Activated CD8-positive, alpha-beta memory T cell treated with anti-CD3 and anti-CD28 coated beads, Interleukin-2, amount 50 U/mL, for 1 hour (primary cell): ENCODE measurements around the gene IFI6.
"Not testable (repeated sequence)": the region's sequence is repeated elsewhere in the genome, so short reads cannot be mapped to it uniquely, and the experiment has no call there.

Experiments used
- DNase-seq: peaks from one replicate; pipeline ENCODE4 v3.0.0-alpha.2; 2020; ENCODE audit errors: extremely low read depth

IFI6 gene

GRCh38 chr1:27628712-27629111 lies 43.3 kb downstream of the IFI6 start:
- no peak for DNase-seq

DNA sequence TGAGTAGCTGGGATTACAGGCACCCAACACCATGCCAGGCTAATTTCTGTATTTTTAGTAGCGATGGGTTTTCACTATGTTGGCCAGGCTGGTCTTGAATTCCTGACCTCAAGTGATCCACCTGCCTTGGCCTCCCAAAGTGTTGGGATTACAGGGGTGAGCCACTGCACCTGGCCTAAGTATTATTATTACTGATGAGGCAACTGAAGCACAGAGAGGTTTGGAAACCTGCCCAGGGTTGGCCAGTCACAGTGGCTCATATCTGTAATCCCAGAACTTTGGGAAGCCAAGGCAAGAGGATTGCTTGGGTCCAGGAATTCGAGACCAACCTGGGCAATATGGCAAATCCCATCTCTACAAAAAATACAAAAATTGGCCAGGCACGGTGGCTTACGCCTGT lies 44.3 kb downstream of the IFI6 start:
- DNase-seq: not testable (repeated sequence)

GRCh38 chr1:27627061-27627460 lies 44.9 kb downstream of the IFI6 start:
- no peak for DNase-seq

GRCh38 chr1:27626031-27626935 lies 45.7 kb downstream of the IFI6 start:
- DNase-seq: no peak

DNA sequence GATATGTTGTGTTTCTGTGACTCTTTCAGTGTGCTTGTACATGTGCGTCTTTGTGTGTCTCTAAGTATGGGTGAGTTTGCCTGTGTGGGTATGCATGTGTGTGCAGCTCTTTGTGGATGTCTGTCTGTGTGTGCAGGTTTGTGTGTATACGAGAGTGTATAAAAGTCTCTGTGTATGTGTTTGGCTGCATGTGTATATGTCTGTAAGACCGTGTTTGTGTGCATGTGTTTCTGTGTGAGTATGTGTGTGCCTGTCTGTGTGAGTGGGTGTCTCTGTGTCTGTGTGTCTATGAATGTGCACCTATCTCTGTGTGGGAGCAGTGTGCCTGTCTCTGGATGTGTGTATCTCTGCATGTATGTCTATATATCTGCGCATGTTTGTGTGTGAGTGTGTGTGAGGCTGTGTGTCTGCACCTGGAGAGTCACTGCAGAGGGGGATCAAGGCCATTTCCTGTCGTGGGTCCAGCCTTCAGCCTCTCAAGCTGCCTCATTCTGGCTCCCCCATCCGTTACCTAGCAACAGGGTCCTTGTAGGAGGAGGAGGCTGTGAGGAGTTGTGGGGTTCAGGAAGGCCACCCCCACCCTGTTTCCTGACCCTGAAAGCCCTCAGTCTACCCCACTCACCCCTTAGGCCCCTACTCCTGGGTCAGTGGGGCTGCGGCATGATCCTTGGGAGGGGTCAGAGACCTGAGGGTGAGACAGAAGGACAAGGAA lies 47.4 kb downstream of the IFI6 start:
- no peak for DNase-seq

GRCh38 chr1:27623327-27624212 lies 48.4 kb downstream of the IFI6 start:
- no peak for DNase-seq

- DNase-seq: no peak
Measured at GRCh38 chr1:27622828-27623227, 49.2 kb downstream of the IFI6 start.

- no peak for DNase-seq
Measured at GRCh38 chr1:27621051-27621920, 50.7 kb downstream of the IFI6 start.

DNA sequence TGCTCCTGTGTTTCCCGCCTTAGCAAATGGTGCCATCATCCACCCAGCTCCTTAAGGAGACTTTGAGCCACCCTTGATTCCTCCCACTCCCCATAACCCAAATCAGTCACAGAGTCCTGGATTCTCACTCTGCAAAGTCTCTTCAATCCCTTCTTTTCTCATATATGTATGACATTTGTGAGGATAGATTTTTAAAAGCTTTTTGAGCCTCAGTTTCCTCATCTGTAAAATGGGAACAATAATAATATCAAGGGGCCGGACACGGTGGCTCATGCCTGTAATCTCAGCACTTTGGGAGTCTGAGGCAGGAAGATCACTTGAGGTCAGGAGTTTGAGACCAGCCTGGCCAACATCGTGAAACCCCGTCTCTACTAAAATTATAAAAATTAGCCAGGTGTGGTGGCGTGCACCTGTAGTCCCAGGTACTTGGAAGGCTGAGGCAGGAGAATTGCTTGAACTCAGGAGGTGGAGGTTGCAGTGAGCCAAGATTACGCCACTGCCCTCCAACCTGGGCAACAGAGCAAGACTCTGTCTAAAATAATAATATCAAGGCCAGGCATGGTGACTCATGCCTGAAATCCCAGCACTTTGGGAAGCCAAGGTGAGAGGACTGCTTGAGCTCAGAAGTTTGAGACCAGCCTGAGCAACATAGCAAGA lies 52.1 kb downstream of the IFI6 start:
- not testable (repeated sequence) for DNase-seq

DNA sequence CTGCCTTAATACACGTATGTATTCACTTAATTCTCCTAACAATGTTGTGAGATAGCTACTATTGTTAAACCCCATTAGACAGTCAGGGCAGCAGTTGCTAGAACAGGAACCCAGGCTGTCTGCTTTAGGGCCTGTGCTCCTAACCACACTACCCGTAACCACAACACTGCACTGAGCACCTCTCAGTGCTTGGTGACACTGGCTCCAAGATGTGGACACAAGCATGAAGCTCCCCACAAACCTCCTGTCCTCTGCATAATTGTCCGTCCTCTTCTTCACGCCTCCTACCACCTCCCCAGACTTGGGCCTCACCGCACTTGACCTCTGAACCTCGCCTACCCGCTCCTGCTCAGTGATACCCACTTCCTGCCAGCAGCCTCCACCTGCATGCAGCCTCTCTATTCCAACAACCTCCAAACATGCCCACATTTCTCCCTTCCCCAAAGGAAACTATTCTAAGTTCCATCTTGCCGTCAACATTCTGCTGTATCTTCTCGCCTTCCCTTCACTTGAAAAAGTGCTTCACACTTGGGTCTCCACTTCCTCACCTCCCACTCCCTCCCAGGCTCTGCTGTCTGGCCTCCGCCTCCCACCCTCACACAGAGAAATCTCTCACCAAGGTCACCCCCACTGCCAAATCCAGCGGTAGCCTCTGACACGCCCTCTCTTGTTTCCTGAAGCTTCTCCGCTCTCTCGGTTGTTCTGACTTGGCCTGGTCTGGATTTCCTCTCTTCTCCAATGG lies 53.5 kb downstream of the IFI6 start:
- no peak for DNase-seq

DNA sequence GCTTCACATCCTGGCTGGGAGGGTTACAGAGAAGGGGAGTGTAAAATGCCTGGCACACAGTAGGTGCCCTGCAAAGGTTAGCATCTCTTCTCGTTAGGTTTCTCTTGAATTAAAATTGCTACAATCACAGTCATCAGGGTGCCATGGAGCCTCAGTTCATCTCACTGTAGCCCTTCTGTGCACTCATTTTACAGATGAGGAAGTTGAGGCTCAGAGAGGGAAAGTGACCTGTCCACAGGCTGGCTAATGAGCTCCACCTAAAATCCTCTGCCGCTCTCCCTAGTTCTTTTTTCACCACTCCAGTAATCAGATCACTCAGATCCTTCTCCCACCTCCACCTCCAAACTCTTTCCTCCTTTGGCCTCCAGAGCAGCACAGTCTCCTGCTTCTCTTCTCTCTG lies 54.6 kb downstream of the IFI6 start:
- no peak for DNase-seq

- DNase-seq: no peak
Measured at GRCh38 chr1:27616441-27616840, 55.6 kb downstream of the IFI6 start.
